Gastrocnemius medialis (tissue), 4 donors: ENCODE measurements around the gene KLC1.

Experiments used
- CTCF ChIP-seq, 5 experiments: fragments of 450-650 bp in 3 of 5; fragments of 200-600 bp in 2 of 5; sonication (generic) in 2 of 5; IDR thresholded peaks in 4 of 5; conservative IDR thresholded peaks in 1 of 5; 1 replicate in 4 of 5; 2 replicates in 1 of 5; pipeline ENCODE4 v1.5.1; 2016 to 2019; ENCODE audit warnings: antibody characterized with exemption in 5 of 5, mild to moderate bottlenecking in 3 of 5, moderate library complexity in 3 of 5
- POLR2A ChIP-seq, 2 donors: fragments of 450-650 bp; IDR thresholded peaks; one replicate each; pipeline ENCODE4 v1.6.1; 2017; ENCODE audit warnings: antibody characterized with exemption in 2 of 2, mild to moderate bottlenecking in 2 of 2, moderate library complexity in 2 of 2

- no peak for TF ChIP-seq CTCF (IDR thresholded peaks at IDR 0.05 in 4 of 5, conservative IDR thresholded peaks at IDR 0.05 in 1 of 5)
- TF ChIP-seq POLR2A (IDR thresholded peaks at IDR 0.05) = no peak
These were observed 75.7 kb downstream of the KLC1 start for GRCh38 chr14:103704708-103705107.
